HG02678 (cell line): ENCODE results near the gene GPAT3.
"Not testable (repeated sequence)": the region's sequence is repeated elsewhere in the genome, so short reads cannot be mapped to it uniquely, and the experiment has no call there.

Experiments used
- ATAC-seq: cut with Tn5 transposase; IDR thresholded peaks from one replicate; pipeline ENCODE4 v1.9.1; 2021; ENCODE audit warnings: mild to moderate bottlenecking, moderate library complexity; ENCODE audit not compliant: unreplicated experiment

Gene GPAT3

DNA sequence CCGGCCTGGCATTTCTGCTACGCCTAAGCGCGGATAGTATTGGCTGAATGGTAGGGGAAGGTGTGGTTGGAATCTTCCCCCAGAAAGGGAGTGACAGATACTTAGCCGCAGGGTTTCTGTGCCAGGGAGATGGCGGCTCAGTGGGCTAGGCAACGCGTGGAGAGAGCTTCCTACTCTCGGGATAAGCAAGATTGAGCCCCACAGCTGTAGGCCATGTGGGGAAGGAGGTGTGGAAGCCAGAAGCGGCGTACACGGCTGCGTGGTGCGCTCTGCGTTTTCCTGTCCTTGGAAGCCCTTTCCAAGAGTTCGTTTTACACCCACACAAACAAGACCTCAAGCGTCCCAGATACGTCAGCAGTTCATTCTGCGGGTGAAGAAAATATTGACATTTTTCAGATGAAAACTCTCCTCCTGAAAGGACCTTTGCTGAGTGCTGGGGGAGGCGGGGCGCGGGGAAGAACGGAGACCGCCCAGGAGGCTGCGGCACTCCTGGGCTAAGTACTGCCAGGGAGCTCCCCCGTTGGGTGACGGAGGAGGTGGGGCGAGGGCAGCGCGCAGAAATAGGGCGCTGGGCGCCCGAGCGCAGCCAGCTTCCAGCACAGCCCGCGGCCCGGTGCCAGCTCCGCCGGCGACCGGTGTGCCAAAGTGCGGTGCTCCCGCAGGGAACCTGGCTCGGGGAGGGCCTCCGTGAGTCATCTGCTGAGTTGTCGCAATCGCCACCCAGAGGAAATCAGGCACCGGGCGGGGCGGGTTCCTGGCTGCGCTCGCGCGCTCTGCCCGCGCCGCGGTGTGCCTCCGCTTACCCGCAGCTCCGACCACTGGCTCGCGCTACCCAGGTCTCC is at the start of gene GPAT3:
TSS of gene GPAT3 (plus strand) at position 589 of the 842 bp plus-strand sequence. CDS start 515 bp downstream, outside the sequence.
- peak; percentile 72 for ATAC-seq

DNA sequence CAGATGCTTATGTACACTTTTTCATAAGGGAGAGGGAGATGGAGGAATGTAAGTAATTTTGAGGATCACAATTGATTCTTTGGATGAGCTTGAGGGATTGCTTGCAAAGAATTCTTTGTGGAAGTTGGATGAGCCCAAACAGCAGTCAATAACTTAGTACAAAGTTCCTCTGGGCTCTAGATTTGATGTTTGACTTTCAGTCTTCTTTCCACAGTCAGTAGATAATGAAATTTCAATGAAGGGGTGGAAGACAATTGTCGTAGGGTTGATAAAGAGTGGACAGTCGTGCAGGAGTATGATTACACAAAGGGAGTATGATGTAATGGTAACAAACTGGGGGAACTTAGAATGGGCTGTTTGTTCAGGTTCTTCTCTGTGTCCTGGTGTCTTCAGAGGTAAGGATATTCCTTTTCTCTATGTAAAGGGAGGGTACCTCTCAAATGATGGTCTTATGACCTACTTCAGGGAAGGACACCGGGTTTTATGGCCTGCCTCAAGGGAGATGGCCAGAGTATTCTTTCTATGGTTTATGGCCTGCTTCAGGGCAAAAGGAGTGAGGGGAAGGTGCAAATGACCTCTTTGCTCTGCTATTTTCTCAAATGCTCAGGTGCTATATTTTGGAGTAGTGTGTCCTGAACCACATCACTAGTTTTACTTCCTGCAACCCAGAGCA is 49.3 kb upstream of the GPAT3 start:
- no peak for ATAC-seq

DNA sequence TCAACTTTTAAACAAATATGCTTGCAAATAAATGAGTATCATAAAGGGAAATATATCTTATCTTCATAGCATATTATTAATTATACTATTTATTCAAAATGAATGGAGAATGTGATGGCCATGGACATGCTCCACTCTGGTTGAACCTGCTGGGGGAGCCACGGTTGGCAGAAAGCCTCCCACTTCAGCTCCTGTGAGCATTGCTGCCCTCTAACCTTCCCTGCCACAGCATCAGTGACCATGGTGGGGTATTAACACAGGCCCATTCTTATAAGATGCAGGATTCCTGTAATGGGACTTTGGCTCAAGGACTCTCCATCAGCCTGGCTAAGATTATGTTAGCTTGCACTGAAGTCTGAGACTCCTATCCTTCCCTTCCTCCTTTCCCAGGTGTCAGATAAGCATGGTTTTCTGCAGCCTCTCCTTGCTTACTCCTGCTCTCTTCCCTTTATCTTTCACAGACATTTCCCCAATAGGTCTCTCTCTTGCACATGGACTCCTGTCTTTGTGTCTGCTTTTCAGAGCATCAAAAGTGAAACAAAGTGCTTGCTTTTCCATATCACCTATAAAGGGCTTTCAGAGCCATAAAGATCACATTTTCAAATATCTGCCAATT is 46.1 kb upstream of the GPAT3 start:
- no peak for ATAC-seq

DNA sequence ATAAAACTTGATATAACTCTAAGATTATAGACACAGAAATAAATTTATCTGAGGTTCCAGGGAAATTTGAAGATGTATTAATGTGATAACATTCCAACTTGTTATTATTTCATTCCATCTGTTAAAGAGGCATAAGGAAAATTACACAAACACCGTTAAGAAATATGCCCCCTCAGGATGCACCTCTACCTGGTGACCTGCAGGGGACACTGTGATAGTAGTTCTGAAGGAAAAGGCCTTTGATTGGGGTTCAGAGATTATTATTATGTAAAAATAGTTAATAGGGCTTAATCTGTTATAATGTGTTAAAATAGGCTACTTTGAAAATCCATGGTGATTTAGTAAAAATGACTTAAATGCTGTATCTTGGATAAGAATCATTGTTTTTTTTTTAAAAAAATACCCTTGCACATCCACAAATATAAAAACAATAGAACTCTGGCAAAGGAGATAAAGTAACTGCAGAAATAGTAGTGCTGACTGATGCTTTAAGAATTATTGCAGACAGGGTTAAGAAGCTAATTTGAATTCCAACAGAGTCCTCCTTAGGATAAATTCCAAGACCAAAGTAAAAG is 44.9 kb upstream of the GPAT3 start:
- ATAC-seq, result peak; percentile 81

DNA sequence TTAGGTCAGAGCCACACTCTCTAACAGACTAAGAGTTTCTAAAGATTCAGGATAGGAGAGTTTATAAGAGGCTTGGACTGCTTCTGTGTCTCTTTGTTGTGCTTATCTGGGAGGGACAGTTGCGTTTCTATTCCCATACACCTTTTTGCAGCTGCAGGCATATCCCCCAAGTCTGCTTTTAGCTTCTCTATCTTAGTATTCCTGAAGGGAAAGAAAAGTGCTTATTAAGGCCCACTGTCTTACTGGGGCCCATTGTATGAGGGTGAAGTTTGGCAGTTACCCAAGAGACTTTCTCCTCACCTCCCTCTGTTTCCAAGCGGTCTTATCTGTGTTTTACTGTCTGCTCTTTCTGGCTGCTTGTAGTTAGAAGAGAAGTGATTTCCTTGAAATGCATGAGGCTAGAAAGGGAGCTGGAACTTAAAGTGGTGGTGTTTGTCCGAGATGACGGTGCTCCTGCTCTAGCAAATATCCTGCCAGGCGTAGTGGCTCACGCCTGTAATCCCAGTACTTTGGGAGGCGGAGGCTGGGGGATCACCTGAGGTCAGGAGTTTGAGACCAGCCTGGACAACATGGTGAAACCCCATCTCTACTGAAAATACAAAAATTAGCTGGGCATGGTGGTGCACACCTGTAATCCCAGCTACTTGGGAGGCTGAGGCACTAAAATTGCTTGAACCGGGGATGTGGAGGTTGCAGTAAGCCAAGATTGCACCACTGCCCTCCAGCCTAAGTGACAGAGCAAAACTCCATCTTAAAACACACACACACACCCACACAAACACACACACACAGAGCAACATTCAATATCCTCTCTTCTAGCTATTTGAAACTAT is 39.6 kb upstream of the GPAT3 start:
- not testable (repeated sequence) for ATAC-seq

DNA sequence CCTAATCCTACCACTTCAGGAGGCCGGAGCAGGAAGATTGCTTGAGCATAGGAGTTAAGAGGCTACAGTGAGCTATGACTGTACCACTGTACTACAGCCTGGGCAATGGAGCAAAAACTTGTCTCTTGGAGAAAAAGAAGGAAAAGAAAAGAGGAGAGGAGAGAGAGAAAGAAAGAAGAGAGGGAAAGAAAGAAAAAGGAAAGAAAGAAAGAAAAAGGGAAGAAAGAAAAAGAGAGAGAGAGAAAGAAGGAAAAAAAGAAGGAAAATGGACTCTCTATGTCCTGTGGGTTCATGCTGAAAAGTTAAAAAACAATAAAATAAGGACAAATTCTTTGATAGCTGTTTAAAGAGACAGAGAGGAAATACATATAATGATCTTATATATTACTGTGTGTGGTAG is 37.7 kb upstream of the GPAT3 start:
- ATAC-seq, result no peak

DNA sequence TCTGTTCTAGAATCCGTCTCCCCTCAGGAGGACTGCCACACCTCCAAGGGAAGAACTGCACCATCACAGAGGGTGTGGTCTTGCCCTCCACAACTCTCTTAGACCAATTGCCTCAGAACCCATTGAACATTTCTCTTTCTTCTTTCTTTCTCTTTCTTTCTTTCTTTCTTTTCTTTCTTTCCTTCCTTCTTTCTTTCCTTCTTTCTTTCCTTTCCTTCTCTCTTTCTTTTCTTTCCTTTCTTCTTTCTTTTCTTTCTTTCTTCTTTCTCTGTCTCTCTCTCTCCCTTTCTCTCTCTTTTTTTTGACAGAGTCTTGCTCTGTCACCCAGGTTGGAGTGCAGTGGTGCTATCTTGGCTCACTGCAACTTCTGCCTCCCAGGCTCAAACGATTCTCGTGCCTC is 34.2 kb upstream of the GPAT3 start:
- ATAC-seq, result not testable (repeated sequence)

DNA sequence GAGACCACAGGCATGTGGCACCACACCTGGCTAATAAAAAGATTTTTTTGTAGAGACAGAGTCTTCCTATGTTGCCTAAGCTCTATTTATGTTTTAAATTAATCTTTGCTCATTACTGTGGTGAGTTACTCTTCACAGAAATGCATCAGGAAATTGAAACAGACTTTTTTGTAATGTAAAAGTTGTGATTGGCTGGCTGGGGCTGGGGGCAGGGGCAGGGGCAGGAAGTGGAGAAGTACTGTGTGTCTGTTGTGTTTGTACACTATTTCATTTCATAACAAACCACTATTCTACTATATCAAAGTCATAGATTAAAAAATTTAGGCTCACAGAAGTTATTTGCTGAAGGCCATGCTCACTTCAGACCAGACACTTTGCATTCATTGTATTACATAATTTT is 31.9 kb upstream of the GPAT3 start:
- ATAC-seq, result no peak

DNA sequence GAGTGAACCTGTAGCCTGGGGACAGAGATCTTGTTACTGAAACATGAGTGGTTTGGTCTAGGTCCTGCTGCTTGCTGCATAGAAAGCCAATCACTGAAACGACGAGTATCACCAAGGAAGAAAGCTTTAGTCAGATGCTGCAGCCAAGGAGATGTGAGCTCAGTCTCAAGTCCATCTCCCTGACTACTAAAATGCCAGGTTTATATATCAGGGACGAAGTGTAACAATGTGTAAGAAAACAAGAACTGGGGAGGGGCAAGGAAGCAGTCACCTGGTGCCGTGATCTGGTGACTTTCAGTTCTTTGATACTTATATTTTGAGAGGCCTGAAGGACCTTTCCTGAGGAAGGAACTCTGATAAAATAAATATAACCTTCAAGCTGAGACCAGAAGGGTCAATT is 31.4 kb upstream of the GPAT3 start:
- no peak for ATAC-seq

DNA sequence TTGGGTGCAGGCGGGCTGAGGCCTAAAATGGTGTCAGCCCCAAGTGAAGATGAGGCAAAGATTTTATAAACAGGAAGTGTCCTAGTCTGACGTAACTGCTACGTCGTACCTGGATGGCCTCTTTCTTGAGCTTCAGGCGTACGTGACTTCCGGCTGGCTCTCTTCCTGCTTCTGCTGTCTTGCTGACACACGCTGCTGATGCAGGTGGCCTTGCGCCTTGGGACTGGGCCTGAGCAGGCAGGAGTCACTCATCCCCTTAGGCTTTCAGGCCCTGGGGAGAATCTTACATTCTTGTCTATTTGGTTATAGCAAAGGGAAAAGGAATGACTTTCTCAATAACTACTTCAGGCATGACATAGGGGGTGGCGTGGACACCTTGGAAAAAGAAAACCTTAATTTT is 30.9 kb upstream of the GPAT3 start:
- ATAC-seq, result no peak

DNA sequence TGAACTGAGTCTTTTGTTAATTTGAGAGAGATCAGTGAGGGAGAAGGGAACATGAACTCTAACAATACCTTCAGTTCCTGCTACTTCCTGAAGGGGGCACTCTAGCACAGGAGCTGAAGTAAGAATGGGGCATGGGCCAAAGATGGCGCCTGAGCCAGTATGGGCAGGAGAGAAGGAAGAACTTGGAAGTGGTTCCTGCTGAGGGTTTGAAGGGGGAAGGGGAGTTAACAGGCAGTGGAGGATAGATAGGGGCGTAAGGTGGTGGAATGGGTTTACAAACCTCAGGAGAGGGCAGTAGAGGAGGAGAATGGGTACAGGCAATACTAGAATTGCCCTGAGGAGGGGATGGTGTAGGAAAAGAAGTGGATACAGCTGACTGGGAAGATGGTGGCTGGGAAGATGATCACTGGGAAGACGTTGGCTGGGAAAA is 26.7 kb upstream of the GPAT3 start:
- ATAC-seq, result not testable (repeated sequence)

DNA sequence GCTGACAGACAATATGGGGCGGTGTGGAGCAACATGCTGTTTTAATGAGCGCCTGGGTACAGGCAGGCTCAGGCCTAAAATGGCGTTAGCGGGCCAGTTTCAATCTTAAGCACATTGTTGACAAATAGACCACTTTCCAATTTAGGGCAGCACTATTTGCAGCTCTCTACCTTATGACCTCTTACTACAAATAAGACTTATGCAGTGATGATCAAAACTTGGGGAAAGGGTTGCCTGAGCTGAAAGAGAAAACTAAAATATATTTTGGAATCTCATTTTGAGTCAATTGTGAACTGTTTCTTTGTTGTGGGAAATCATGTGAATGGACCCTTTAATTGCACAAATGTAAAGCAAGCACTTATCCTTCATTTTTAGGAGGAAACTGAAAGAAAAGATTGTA is 25.5 kb upstream of the GPAT3 start:
- no peak for ATAC-seq

DNA sequence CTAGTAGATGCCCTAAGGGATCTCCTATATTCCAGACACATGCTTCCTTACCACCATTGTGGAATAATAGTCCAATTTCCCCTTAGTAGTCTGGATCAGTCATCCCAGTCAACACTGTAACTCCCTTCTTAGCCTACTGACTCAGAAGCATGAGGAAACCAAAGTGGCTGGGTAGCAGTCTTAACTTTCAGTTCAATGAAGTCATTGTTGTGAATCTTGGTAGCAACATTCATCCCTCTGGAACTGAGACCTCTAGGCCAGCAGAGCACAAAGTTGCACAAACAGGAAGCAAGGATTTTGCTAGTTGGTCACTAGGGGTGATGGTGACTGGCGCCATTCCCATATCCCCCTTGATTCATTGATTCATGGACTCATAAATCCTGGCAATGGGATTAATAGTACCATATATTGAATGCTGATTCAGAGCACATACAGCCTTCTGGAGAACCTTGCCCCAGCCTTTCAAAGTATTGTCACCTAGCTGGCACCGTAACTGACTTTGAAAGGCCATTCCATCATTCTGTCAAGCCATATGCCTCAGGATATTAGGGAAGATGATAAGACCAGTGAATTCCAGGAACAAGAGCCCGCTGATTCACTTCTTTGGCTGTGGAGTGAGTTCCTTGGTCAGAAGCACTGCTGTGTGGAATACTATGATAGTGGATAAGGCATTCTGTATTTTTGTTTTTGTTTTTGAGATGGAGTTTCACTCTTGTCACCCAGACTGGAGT is 19.7 kb upstream of the GPAT3 start:
- no peak for ATAC-seq

DNA sequence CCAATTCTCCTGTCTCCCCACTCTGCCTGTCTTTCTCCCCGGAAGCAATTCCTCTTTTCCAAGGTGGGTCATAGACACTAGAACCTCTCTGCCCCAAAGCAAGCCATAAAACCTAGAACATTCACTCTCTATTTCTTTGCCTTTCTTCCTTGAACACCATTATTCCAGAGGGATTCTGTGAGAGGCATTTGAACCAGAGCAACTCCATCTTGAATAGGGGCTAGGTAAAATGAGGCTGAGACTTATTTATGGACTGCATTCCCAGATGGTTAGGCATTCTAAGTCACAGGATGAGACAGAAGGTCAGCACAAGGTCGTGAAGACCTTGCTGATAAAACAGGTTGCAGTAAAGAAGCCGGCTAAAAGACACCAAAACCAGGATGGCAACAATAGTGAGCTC is 13.7 kb upstream of the GPAT3 start:
- ATAC-seq, result no peak

DNA sequence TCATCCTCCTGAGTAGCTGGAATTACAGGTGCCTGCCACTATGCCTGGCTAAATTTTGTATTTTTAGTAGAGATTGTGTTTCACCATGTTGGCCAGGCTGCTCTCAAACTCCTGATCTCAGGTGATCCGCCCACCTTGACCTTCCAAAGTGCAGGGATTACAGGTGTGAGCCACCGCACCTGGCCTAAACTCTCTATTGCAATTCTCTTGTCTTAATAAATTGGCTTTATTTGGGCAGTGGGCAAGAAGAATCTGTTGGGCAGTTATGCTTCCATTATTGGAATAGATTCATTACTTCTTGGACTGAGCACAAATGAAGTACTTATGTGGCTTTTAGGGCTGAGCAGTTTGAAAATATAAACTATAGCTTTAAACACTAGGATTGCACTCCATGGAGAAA is 8.2 kb upstream of the GPAT3 start:
- ATAC-seq, result no peak

DNA sequence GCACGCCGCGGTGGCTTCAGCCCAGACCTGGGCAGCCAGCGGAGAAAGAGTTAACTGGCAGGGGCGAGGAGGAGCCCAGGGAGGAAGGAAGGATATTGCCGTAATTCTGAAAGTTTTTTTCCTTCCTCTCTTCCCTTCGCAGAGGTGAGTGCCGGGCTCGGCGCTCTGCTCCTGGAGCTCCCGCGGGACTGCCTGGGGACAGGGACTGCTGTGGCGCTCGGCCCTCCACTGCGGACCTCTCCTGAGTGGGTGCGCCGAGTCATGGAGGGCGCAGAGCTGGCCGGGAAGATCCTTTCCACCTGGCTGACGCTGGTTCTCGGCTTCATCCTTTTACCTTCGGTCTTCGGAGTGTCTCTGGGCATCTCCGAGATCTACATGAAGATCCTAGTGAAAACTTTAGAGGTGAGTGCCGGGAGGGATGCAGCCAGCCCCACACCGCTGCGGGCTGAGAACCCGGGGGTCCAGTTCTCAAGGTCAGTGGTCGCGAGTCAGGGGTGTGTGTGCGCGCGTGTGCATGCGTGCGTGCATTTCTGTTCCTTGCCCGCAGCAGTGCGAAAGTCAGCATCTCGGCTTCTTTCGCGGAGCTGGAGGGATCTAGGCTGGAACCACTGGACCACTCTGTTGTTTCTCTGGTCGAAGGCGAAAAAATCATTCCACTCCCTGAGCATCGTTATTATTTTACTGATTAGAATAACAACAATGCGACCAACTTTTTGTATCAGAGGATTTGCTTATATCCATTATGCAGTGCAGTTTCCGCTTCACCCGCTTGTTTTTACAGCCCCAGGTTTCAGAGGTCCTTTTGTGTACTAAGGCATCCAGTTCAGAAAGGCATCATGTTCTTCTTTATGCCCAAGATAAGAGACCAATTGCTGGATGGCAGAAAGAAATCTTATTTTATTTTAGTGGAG is 709 bp downstream of the GPAT3 start:
- ATAC-seq, result peak; percentile 15

DNA sequence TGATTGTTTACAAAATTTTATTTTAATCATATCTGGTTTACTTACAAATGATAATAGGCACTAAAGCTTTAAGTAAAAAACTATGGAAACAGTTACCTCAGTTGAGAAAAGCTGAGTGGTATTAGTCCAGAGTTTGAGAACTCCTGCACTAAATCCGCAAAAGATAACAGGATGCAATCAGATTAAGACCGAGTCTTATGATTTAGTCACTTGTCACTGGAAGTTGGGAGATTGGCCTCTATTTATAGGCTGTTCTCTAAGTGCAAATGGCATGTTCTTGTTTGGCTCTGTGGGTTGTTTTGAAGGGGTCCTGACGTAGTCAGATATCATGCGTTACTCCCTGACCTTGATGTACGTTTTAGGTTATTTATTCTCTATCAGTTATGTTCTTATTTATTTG is 6.3 kb downstream of the GPAT3 start:
- no peak for ATAC-seq

DNA sequence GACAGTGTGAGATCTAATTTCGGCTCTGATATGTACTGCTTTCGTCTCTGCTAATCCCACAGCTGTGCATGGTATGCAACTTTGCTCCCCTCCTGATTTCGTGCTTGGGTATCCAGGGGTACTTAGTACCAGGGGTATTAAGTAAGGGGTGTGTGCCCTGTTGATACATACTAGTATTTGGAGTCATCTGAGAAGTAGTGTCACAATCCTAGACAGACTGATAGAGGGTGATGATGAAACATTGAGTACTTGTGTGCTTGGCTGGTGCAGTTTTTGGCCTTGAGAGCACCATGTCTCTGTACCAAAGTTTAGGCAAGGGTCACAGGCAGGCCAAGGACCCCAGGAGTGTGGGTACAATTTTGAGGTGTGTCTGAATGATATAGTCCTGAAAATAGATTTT is 10.9 kb downstream of the GPAT3 start:
- no peak for ATAC-seq
